ENCODE measurements around the gene SMIM43. TPM values are rescaled to one million over a fixed set of nuclear protein-coding genes. Genes with fewer than 3 reads are reported as not detected.

Gene SMIM43
- total RNA-seq, 2 donors from 2014 or later: not detected

- Histone ChIP-seq H3K36me3 (no peaks in the 10 kb centered on the region), H3K27ac (no peak overlapping the region), H3K27me3 (no peaks in the 10 kb centered on the region), H3K4me1 (peaks cover 0 to 10% of the 10 kb centered on the region in 2 donors), H3K4me3 (no peak overlapping the region), H3K9me3 (no peaks in the 10 kb centered on the region)
- TF ChIP-seq CTCF (IDR thresholded peaks at IDR 0.05): no peak
- DNase-seq (ENCODE audit: low spot score): no peak
These were observed 24.5 kb upstream of the SMIM43 start for GRCh38 chr4:121789455-121789854.

GRCh38 chr4:121788896-121789295 is 23.9 kb upstream of the SMIM43 start:
- Histone ChIP-seq H3K4me3 (no peak overlapping the region), H3K27me3 (no peaks in the 10 kb centered on the region), H3K36me3 (no peaks in the 10 kb centered on the region), H3K4me1 (peaks cover 0 to 10% of the 10 kb centered on the region in 2 donors), H3K27ac (no peak overlapping the region), H3K9me3 (no peaks in the 10 kb centered on the region)
- DNase-seq (ENCODE audit: low spot score): no peak
- no peak for TF ChIP-seq CTCF (IDR thresholded peaks at IDR 0.05)

- Histone ChIP-seq H3K27ac (no peak overlapping the region), H3K9me3 (no peaks in the 10 kb centered on the region), H3K27me3 (no peaks in the 10 kb centered on the region), H3K36me3 (no peaks in the 10 kb centered on the region), H3K4me3 (no peak overlapping the region), H3K4me1 (peaks cover 0 to 10% of the 10 kb centered on the region in 2 donors)
- no peak for TF ChIP-seq CTCF (IDR thresholded peaks at IDR 0.05)
- no peak for DNase-seq (ENCODE audit: low spot score)
These were observed 21.3 kb upstream of the SMIM43 start for GRCh38 chr4:121786221-121786620.

DNA sequence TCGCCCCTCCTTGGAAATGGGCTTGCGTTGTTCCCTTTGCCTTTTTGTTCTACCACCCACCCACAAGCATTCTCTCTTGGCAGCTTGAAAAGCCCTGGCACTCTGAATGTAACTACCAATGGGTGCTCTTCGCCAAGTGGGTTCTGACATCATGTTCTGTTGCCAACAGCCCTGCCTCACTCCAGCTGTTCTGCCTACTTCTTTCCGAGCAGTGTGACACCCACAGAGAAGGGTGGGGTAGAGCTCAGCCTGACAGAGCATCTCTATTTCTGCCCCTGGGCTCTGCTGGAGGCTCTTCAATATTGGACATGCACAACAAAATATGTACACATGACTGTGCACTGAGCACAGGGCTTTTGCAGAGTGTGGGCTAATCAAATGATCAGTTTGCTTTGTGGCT is 20.5 kb upstream of the SMIM43 start:
- TF ChIP-seq CTCF (IDR thresholded peaks at IDR 0.05): no peak
- Histone ChIP-seq H3K4me1 (peaks cover 0 to 10% of the 10 kb centered on the region in 2 donors), H3K4me3 (no peak overlapping the region), H3K27me3 (no peaks in the 10 kb centered on the region), H3K9me3 (no peaks in the 10 kb centered on the region), H3K27ac (no peak overlapping the region), H3K36me3 (no peaks in the 10 kb centered on the region)
- DNase-seq (ENCODE audit: low spot score): no peak

DNA sequence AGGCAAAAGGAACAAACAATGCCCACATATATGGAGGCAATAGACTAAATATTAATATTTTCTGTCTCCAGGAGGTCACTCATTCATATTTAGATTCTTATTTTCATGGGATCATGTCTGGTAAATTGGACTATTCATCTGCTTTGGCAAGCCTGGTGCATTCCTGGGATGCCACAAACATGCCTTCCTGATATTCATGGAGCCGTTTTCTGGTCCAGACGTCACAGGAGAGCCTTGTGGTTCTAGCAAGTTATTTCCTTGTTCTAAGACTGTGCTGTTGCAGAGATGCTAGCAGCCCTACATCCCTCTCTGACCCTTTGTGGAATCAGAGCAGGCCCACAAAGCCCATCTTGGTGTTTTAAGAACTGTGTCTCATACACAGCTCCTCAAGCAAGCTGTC is 20.0 kb upstream of the SMIM43 start:
- H3K9me3 ChIP-seq: no peaks in the 10 kb centered on the region
- no peaks in the 10 kb centered on the region for H3K36me3 ChIP-seq
- H3K4me3 ChIP-seq: no peak overlapping the region
- TF ChIP-seq CTCF (IDR thresholded peaks at IDR 0.05): no peak
- no peaks in the 10 kb centered on the region for H3K27me3 ChIP-seq
- H3K27ac ChIP-seq: no peak overlapping the region
- H3K4me1 ChIP-seq: peaks cover 0 to 10% of the 10 kb centered on the region in 2 donors
- no peak for DNase-seq (ENCODE audit: low spot score)

DNA sequence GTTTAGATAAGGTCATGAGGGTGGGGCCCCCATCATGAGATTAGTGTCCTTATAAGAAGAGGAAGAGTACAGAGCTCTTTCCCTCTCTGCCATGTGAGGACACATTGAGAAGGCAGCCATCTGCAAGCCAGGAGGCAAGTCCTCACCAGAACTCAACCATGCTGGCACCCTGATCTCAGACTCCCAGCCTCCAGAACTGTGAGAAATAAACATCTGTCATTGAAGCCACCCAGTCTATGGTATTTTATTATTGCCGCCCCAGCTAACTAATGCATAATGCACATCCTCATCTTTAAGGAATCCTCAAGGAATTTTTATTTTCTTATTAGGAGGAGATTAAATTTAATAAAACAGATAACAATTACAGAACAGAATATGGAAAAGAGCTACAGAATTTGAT is 19.4 kb upstream of the SMIM43 start:
- no peaks in the 10 kb centered on the region for H3K9me3 ChIP-seq
- no peak for DNase-seq (ENCODE audit: low spot score)
- H3K36me3 ChIP-seq: no peaks in the 10 kb centered on the region
- peaks cover 0 to 10% of the 10 kb centered on the region in 2 donors for H3K4me1 ChIP-seq
- H3K4me3 ChIP-seq: no peak overlapping the region
- H3K27ac ChIP-seq: no peak overlapping the region
- no peak for TF ChIP-seq CTCF (IDR thresholded peaks at IDR 0.05)
- H3K27me3 ChIP-seq: no peaks in the 10 kb centered on the region
